K562 (cell line): ENCODE data around the gene UBE2E2. TPM values are rescaled to one million over a fixed set of nuclear protein-coding genes. Genes with fewer than 3 reads are reported as not detected.

Experiments used
- ARID4B ChIP-seq: sonication (generic); formaldehyde crosslinking; IDR thresholded peaks from 2 replicates; pipeline ENCODE4 v1.8.0; 2022; ENCODE audit warnings: mild to moderate bottlenecking, missing genetic modification reagents
- C11orf30 ChIP-seq: fragments of 450-650 bp; IDR thresholded peaks from 2 replicates; pipeline ENCODE4 v1.6.1; 2016; ENCODE audit warnings: low read depth, mild to moderate bottlenecking
- EZH2 ChIP-seq: IDR thresholded peaks from 2 replicates; pipeline ENCODE4 v1.6.1; 2012; ENCODE audit warnings: low read depth, mild to moderate bottlenecking, inconsistent platforms, low read length, borderline replicate concordance
- MAX ChIP-seq: sonication (generic); formaldehyde crosslinking; IDR thresholded peaks from 2 replicates; pipeline ENCODE4 v1.9.0; 2022; ENCODE audit warnings: mild to moderate bottlenecking, missing genetic modification reagents
- MYC ChIP-seq, 2 experiments: fragments of 250-450 bp in 1 of 2; sonication (Bioruptor Pico) in 1 of 2; IDR thresholded peaks; 2 replicates each; pipeline versions ENCODE4 v1.5.1 to v1.6.1; 2012 to 2021; ENCODE audit warnings: low read depth in 2 of 2, borderline replicate concordance in 1 of 2, improper control_type of control experiment in 1 of 2, low read length in 1 of 2, mild to moderate bottlenecking in 1 of 2, moderate library complexity in 1 of 2
- NCOA6 ChIP-seq: fragments of 450-650 bp; IDR thresholded peaks from 2 replicates; pipeline ENCODE4 v1.6.1; 2017; ENCODE audit warnings: mild to moderate bottlenecking
- NR0B1 ChIP-seq: fragments of 450-650 bp; IDR thresholded peaks from one replicate; pipeline ENCODE4 v1.6.1; 2018; ENCODE audit warnings: mild to moderate bottlenecking, moderate library complexity; ENCODE audit not compliant: partially characterized antibody
- OTX1 ChIP-seq: fragments of 450-650 bp; formaldehyde crosslinking; IDR thresholded peaks from 2 replicates; pipeline ENCODE4 v1.4.0; 2022; ENCODE audit warnings: mild to moderate bottlenecking
- PBX2 ChIP-seq, 2 experiments: IDR thresholded peaks in 1 of 2; conservative IDR thresholded peaks in 1 of 2; 2 replicates each; pipeline ENCODE4 v1.6.1; 2016; ENCODE audit warnings: low read depth in 2 of 2, mild to moderate bottlenecking in 1 of 2, missing compliant biosample characterization in 1 of 2, missing genetic modification characterization in 1 of 2, moderate library complexity in 1 of 2
- SMARCE1 ChIP-seq: fragments of 450-650 bp; IDR thresholded peaks from 2 replicates; pipeline ENCODE4 v1.7.1; 2016; ENCODE audit warnings: mild to moderate bottlenecking
- polyA plus RNA-seq, 8 experiments: library from polyadenylated mRNA; depleted of rRNA in 4 of 8; stranded (reverse) in 5 of 8; unstranded in 3 of 8; fragments of >200 nt; fragmentation: Nextera tagmentation in 2 of 8; fragmentation: Illumina TruSeq in 1 of 8; extraction: Ambion mirVana in 2 of 8; extraction: Trizol in 1 of 8; gene quantifications; 2 replicates each; pipeline versions ENCODE4 v1.2.1 to v1.2.3, GENCODE V29; 2011 to 2014; ENCODE audit warnings: inconsistent platforms in 1 of 8, missing spikeins in 1 of 8
- total RNA-seq, 7 experiments: library from RNA; depleted of rRNA in 6 of 7; stranded (reverse); fragments of >200 nt in 6 of 7; fragmentation: Illumina TruSeq in 2 of 7; extraction: Trizol in 2 of 7; gene quantifications; 2 replicates each; pipeline versions ENCODE4 v1.2.1 to v1.2.3, GENCODE V29; 2011 to 2021; ENCODE audit warnings: low replicate concordance in 1 of 7

Gene UBE2E2
- total and polyA plus RNA-seq, 9 of the 15 experiments (the other 6 are each of a cell fraction or from before 2014, with no cell fraction given) = 0.22 to 5.1 (median 1.9) TPM

- TF ChIP-seq NR0B1 = no peak
- no peak for TF ChIP-seq C11orf30
- TF ChIP-seq MYC (IDR thresholded peaks at IDR 0.05; ENCODE audit: low read depth, low read length) = no peak
- TF ChIP-seq MYC (CRISPR knock-in tag; IDR thresholded peaks at IDR 0.05; ENCODE audit: borderline replicate concordance, low read depth) = no peak
- no peak for TF ChIP-seq MAX (CRISPR knock-in tag)
- TF ChIP-seq EZH2 = no peak
- no peak for TF ChIP-seq SMARCE1
- TF ChIP-seq PBX2 (CRISPR knock-in tag; IDR thresholded peaks at IDR 0.05; ENCODE audit: low read depth) = no peak
- TF ChIP-seq PBX2 (tag; conservative IDR thresholded peaks at IDR 0.05; ENCODE audit: low read depth) = no peak
- no peak for TF ChIP-seq ARID4B
- no peak for TF ChIP-seq OTX1 (CRISPR knock-in tag)
- TF ChIP-seq NCOA6 = no peak
- TF ChIP-seq, all 486 proteins: peak for 0
Measured at GRCh38 chr3:23172059-23172458, 31.1 kb upstream of the UBE2E2 start (continued).
